DOHH2 (cell line): Measurements from ENCODE around the gene RNF32.
"Not testable (repeated sequence)": the region's sequence is repeated elsewhere in the genome, so short reads cannot be mapped to it uniquely, and the experiment has no call there.

ENCODE experiments used
- H3F3A ChIP-seq: fragments of 200-600 bp; sonication (generic), shearing (Covaris generic); 2 replicates; pipeline ENCODE4 v1.6.0; 2016; ENCODE audit warnings: antibody characterized with exemption, mild to moderate bottlenecking; ENCODE audit not compliant: control insufficient read depth, insufficient read depth
- H3K27ac ChIP-seq: fragments of 200-600 bp; sonication (generic); 2 replicates; pipeline ENCODE4 v1.5.1; 2014; ENCODE audit warnings: low read depth, mild to moderate bottlenecking, low read length, moderate library complexity
- H3K27me3 ChIP-seq: fragments of 200-600 bp; sonication (generic); 2 replicates; pipeline ENCODE4 v1.6.1; 2014; ENCODE audit warnings: mild to moderate bottlenecking, low read length, mixed read lengths; ENCODE audit not compliant: control insufficient read depth
- H3K36me3 ChIP-seq: fragments of 200-600 bp; sonication (generic); 2 replicates; pipeline ENCODE4 v1.6.1; 2014; ENCODE audit warnings: mild to moderate bottlenecking, low read length, moderate library complexity, mixed read lengths; ENCODE audit not compliant: control insufficient read depth
- H3K4me1 ChIP-seq: fragments of 200-600 bp; sonication (generic); 2 replicates; pipeline ENCODE4 v1.6.1; 2014; ENCODE audit warnings: mild to moderate bottlenecking, low read length, mixed read lengths; ENCODE audit not compliant: control insufficient read depth
- H3K4me2 ChIP-seq: fragments of 200-600 bp; sonication (generic); 2 replicates; pipeline ENCODE4 v1.6.0; 2014; ENCODE audit warnings: mild to moderate bottlenecking, low read length, moderate library complexity
- H3K4me3 ChIP-seq: fragments of 200-600 bp; sonication (generic); 2 replicates; pipeline ENCODE4 v1.5.1; 2014; ENCODE audit warnings: mild to moderate bottlenecking, low read length, mixed read lengths
- H3K79me2 ChIP-seq: fragments of 200-600 bp; sonication (generic); 2 replicates; pipeline ENCODE4 v1.6.1; 2014; ENCODE audit warnings: mild to moderate bottlenecking, low read length, mixed read lengths; ENCODE audit not compliant: control insufficient read depth
- H3K9me2 ChIP-seq: fragments of 200-600 bp; sonication (generic); replicated peaks from 2 replicates; pipeline ENCODE4 v1.6.1; 2014; ENCODE audit warnings: mild to moderate bottlenecking, low read length, mixed read lengths; ENCODE audit not compliant: control insufficient read depth
- H3K9me3 ChIP-seq: fragments of 200-600 bp; sonication (generic); 2 replicates; pipeline ENCODE4 v1.6.1; 2014; ENCODE audit warnings: antibody characterized with exemption, low read length, mixed read lengths; ENCODE audit not compliant: control insufficient read depth, insufficient read depth
- H4K20me1 ChIP-seq: fragments of 200-600 bp; sonication (generic); 2 replicates; pipeline ENCODE4 v1.6.0; 2014; ENCODE audit warnings: low read depth, mild to moderate bottlenecking, antibody characterized with exemption, low read length, moderate library complexity; ENCODE audit not compliant: control insufficient read depth, insufficient read depth
- CTCF ChIP-seq: fragments of 200-600 bp; sonication (generic); IDR thresholded peaks from one replicate; pipeline ENCODE4 v1.5.1; 2014; ENCODE audit warnings: antibody characterized with exemption, mild to moderate bottlenecking, low read depth, low read length; ENCODE audit not compliant: poor library complexity, severe bottlenecking
- EZH2phosphoT487 ChIP-seq: fragments of 200-600 bp; sonication (generic); IDR thresholded peaks from 2 replicates; pipeline ENCODE4 v1.6.1; 2017; ENCODE audit warnings: borderline replicate concordance, mild to moderate bottlenecking, antibody characterized with exemption, low read length, moderate library complexity, mixed read lengths

Gene RNF32

GRCh38 chr7:156693627-156694026, 53.1 kb downstream of the RNF32 start:
- Histone ChIP-seq H3K79me2 (no peaks in the 10 kb centered on the region), H3K4me2 (no peak overlapping the region), H3K4me1 (no peaks in the 10 kb centered on the region), H3K9me3 (peaks cover 8% of the 10 kb centered on the region; the same call in 1 of the 2 replicates), H3K27ac (no peak overlapping the region), H3K9me2 (no peaks in the 10 kb centered on the region), H3K36me3 (no peaks in the 10 kb centered on the region), H3K4me3 (no peak overlapping the region), H3F3A (no peaks in the 10 kb centered on the region), H4K20me1 (no peaks in the 10 kb centered on the region), H3K27me3 (no peaks in the 10 kb centered on the region)
- TF ChIP-seq CTCF (no peak), EZH2phosphoT487 (no peak)

GRCh38 chr7:156697283-156697682, 56.7 kb downstream of the RNF32 start:
- not testable (repeated sequence) for H3K79me2 ChIP-seq, H3K27me3 ChIP-seq, H3K27ac ChIP-seq, H3K9me2 ChIP-seq, H3K36me3 ChIP-seq, H3F3A ChIP-seq, H4K20me1 ChIP-seq, H3K4me1 ChIP-seq, H3K9me3 ChIP-seq, H3K4me3 ChIP-seq, H3K4me2 ChIP-seq

GRCh38 chr7:156698512-156698911, 57.9 kb downstream of the RNF32 start:
- not testable (repeated sequence) for H3F3A ChIP-seq, H3K9me3 ChIP-seq, H3K4me3 ChIP-seq, H3K9me2 ChIP-seq, H3K27me3 ChIP-seq, H3K27ac ChIP-seq, H3K4me1 ChIP-seq, H3K4me2 ChIP-seq, H4K20me1 ChIP-seq, H3K79me2 ChIP-seq
- peaks cover 14% of the 10 kb centered on the region for H3K36me3 ChIP-seq

- H3K4me1 ChIP-seq, H3K79me2 ChIP-seq, H3K4me2 ChIP-seq, H3K9me2 ChIP-seq, H3K4me3 ChIP-seq, H3K27ac ChIP-seq, H3F3A ChIP-seq, H4K20me1 ChIP-seq, H3K27me3 ChIP-seq: not testable (repeated sequence)
- Histone ChIP-seq H3K9me3 (peaks cover 13% of the 10 kb centered on the region; the same call in 1 of the 2 replicates), H3K36me3 (peaks cover 23% of the 10 kb centered on the region)
These were observed 61.2 kb downstream of the RNF32 start for GRCh38 chr7:156701787-156702186.

GRCh38 chr7:156702399-156702798, 61.8 kb downstream of the RNF32 start:
- Histone ChIP-seq H3K79me2 (no peaks in the 10 kb centered on the region), H4K20me1 (no peaks in the 10 kb centered on the region), H3K4me3 (no peak overlapping the region), H3K9me2 (no peaks in the 10 kb centered on the region), H3K4me2 (no peak overlapping the region), H3K27me3 (no peaks in the 10 kb centered on the region), H3K4me1 (no peaks in the 10 kb centered on the region), H3F3A (no peaks in the 10 kb centered on the region), H3K27ac (no peak overlapping the region), H3K9me3 (peaks cover 13% of the 10 kb centered on the region; the same call in 1 of the 2 replicates), H3K36me3 (peaks cover 23% of the 10 kb centered on the region)
- TF ChIP-seq EZH2phosphoT487 (no peak), CTCF (no peak)
